DND-41 (cell line): ENCODE measurements around the gene TMEM14A.

ENCODE experiments used
- ATAC-seq: fragments of 200-7000 bp; cut with Tn5 transposase; 3 replicates; pipeline ENCODE4 v1.9.1; 2021; ENCODE audit warnings: low read depth; ENCODE audit not compliant: insufficient read depth
- DNase-seq: peaks from one replicate; pipeline ENCODE4 v3.0.0-alpha.2; 2020
- H2AFZ ChIP-seq: 2 replicates; pipeline ENCODE4 v1.6.0; 2012; ENCODE audit warnings: low read depth, low read length
- H3K27ac ChIP-seq: 2 replicates; pipeline ENCODE4 v1.5.1; 2012; ENCODE audit warnings: low read length, inconsistent platforms
- H3K27me3 ChIP-seq: fragments of 200-600 bp; sonication (generic); 2 replicates; pipeline ENCODE4 v1.6.0; 2012; ENCODE audit warnings: low read length, mild to moderate bottlenecking, inconsistent platforms; ENCODE audit not compliant: insufficient read depth, poor library complexity
- H3K36me3 ChIP-seq: 2 replicates; pipeline ENCODE4 v1.5.1; 2012; ENCODE audit warnings: low read length, inconsistent platforms; ENCODE audit not compliant: insufficient read depth
- H3K4me1 ChIP-seq: 2 replicates; pipeline ENCODE4 v1.5.1; 2012; ENCODE audit warnings: mild to moderate bottlenecking, low read length; ENCODE audit not compliant: insufficient read depth
- H3K4me2 ChIP-seq: 2 replicates; pipeline ENCODE4 v1.6.0; 2012; ENCODE audit warnings: mild to moderate bottlenecking, moderate library complexity, low read length, inconsistent platforms; ENCODE audit not compliant: insufficient read depth
- H3K4me3 ChIP-seq, 2 experiments: fragments of 200-600 bp in 1 of 2; shearing (Covaris generic) in 1 of 2; 2 replicates each; pipeline ENCODE4 v1.5.1; 2012 to 2016; ENCODE audit warnings: inconsistent platforms in 2 of 2, low read length in 2 of 2, mild to moderate bottlenecking in 2 of 2, low read depth in 1 of 2, moderate library complexity in 1 of 2
- H3K79me2 ChIP-seq: 2 replicates; pipeline ENCODE4 v1.6.0; 2012; ENCODE audit warnings: low read length, inconsistent platforms; ENCODE audit not compliant: insufficient read depth
- H3K9ac ChIP-seq: 2 replicates; pipeline ENCODE4 v1.6.0; 2012; ENCODE audit warnings: low read depth, mild to moderate bottlenecking, inconsistent platforms, low read length, moderate library complexity
- H3K9me3 ChIP-seq: 2 replicates; pipeline ENCODE4 v1.5.1; 2012; ENCODE audit warnings: low read length, moderate library complexity, mild to moderate bottlenecking, inconsistent platforms; ENCODE audit not compliant: insufficient read depth, severe bottlenecking
- H4K20me1 ChIP-seq: 2 replicates; pipeline ENCODE4 v1.6.0; 2012; ENCODE audit warnings: low read length; ENCODE audit not compliant: insufficient read depth
- EZH2 ChIP-seq: IDR thresholded peaks from 3 replicates; pipeline ENCODE4 v1.6.1; 2012; ENCODE audit warnings: borderline replicate concordance, low read depth, mild to moderate bottlenecking, moderate library complexity, low read length, inconsistent platforms; ENCODE audit not compliant: severe bottlenecking
- TF ChIP-seq, protein P1 (sequence below): IDR thresholded peaks from 2 replicates; pipeline ENCODE4 v1.5.1; 2012; ENCODE audit warnings: borderline replicate concordance, low read length, moderate library complexity, mild to moderate bottlenecking; ENCODE audit not compliant: poor library complexity, severe bottlenecking; ENCODE audit errors: extremely low read depth

TMEM14A gene

DNA sequence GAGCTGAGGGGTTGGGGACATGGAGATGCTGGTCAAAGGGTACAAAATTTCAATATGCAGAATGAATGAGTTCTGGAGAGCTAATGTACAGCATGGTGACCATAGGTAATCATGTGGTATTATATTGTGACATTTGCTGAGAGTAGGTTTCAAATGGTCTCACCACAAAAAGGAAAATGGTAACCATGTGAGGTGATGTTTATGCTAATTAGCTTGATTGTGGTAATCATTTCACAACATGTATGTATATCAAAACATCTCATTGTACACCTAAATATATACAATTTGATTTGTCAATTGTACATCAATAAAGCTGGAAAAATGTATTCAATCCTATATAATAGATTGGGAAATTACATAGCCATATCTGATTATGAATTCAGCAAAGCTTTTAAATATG lies 29.5 kb upstream of the TMEM14A start:
- H3K4me2 ChIP-seq: peak overlapping the region; percentile 43

DNA sequence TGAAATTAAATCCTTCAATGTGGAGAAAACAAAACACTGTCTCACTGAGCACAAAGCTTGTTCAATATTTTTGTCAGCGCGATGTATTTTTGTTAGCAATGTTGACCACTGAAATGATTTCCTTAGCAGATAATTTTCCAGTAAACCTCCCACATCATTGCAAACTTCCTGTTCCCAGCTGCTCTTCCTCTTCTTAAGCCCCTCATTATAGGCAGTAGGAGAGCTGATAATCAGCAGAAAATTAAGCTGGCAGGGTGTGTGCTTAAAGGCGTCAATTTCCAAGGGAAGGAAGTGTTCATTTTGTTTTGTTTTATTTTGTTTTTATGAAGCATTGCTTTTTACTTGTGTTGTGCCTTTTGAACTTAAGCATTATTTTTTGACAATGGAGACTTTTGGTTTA lies 29.1 kb upstream of the TMEM14A start:
- H4K20me1 ChIP-seq: no peaks in the 10 kb centered on the region
- peak overlapping the region; percentile 43 for H3K4me2 ChIP-seq
- no peaks in the 10 kb centered on the region for H3K36me3 ChIP-seq
- ATAC-seq (no peak), DNase-seq (no peak)
- peak overlapping the region; percentile 10; the same call in 1 of the 2 replicates for H3K9ac ChIP-seq
- H3K4me3 ChIP-seq: no peak overlapping the region
- no peaks in the 10 kb centered on the region for H3K27me3 ChIP-seq
- H2AFZ ChIP-seq: peak overlapping the region; percentile 19; the same call in 1 of the 2 replicates
- H3K4me1 ChIP-seq: peaks cover 18% of the 10 kb centered on the region
- TF ChIP-seq EZH2: no peak
- TF ChIP-seq, protein P1, sequence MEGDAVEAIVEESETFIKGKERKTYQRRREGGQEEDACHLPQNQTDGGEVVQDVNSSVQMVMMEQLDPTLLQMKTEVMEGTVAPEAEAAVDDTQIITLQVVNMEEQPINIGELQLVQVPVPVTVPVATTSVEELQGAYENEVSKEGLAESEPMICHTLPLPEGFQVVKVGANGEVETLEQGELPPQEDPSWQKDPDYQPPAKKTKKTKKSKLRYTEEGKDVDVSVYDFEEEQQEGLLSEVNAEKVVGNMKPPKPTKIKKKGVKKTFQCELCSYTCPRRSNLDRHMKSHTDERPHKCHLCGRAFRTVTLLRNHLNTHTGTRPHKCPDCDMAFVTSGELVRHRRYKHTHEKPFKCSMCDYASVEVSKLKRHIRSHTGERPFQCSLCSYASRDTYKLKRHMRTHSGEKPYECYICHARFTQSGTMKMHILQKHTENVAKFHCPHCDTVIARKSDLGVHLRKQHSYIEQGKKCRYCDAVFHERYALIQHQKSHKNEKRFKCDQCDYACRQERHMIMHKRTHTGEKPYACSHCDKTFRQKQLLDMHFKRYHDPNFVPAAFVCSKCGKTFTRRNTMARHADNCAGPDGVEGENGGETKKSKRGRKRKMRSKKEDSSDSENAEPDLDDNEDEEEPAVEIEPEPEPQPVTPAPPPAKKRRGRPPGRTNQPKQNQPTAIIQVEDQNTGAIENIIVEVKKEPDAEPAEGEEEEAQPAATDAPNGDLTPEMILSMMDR: no peak
- H3K79me2 ChIP-seq: no peaks in the 10 kb centered on the region
- H3K9me3 ChIP-seq: no peaks in the 10 kb centered on the region
- H3K27ac ChIP-seq: peak overlapping the region; percentile 46

More for the DNA sequence above, 29.5 kb upstream of the TMEM14A start:
- Histone ChIP-seq H3K9ac (peak overlapping the region; percentile 10; the same call in 1 of the 2 replicates), H3K36me3 (no peaks in the 10 kb centered on the region), H4K20me1 (no peaks in the 10 kb centered on the region), H3K4me1 (peaks cover 18% of the 10 kb centered on the region), H3K27me3 (no peaks in the 10 kb centered on the region), H3K79me2 (no peaks in the 10 kb centered on the region), H2AFZ (no peak overlapping the region; the same call in 1 of the 2 replicates), H3K27ac (no peak overlapping the region; the same call in 1 of the 2 replicates), H3K9me3 (no peaks in the 10 kb centered on the region), H3K4me3 (no peak overlapping the region)
- no peak for DNase-seq
- no peak for ATAC-seq
- TF ChIP-seq, protein P1: no peak
- TF ChIP-seq EZH2: no peak

DNA sequence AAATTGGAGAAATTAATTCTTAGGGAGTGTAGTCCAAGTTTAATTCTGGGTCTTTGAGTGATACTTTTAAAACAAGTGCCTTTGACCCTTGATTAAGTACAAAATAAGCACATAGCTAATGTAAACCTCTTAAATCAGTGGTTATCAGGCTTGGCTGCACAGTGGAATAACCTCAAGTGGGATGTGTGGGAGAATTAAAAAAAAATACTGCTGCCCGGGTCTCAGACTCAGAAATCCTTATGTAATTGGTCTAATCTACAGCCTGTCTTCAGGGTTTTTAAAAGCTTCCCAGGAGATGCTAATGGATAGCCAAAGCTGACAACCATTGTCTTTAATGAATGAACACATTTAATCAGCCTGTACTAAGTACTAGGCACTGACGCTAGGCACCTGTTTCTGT lies 28.5 kb upstream of the TMEM14A start:
- DNase-seq (no peak), ATAC-seq (no peak)
- H3K4me1 ChIP-seq: peaks cover 18% of the 10 kb centered on the region
- H3K27me3 ChIP-seq: no peaks in the 10 kb centered on the region
- no peaks in the 10 kb centered on the region for H4K20me1 ChIP-seq
- H3K9me3 ChIP-seq: no peaks in the 10 kb centered on the region
- no peaks in the 10 kb centered on the region for H3K36me3 ChIP-seq
- H3K4me3 ChIP-seq: no peak overlapping the region
- peak overlapping the region; percentile 46; the same call in 1 of the 2 replicates for H3K27ac ChIP-seq
- TF ChIP-seq, protein P1: no peak
- TF ChIP-seq EZH2: no peak
- H3K4me2 ChIP-seq: no peak overlapping the region
- H3K79me2 ChIP-seq: no peaks in the 10 kb centered on the region
- no peak overlapping the region for H2AFZ ChIP-seq
- no peak overlapping the region for H3K9ac ChIP-seq

DNA sequence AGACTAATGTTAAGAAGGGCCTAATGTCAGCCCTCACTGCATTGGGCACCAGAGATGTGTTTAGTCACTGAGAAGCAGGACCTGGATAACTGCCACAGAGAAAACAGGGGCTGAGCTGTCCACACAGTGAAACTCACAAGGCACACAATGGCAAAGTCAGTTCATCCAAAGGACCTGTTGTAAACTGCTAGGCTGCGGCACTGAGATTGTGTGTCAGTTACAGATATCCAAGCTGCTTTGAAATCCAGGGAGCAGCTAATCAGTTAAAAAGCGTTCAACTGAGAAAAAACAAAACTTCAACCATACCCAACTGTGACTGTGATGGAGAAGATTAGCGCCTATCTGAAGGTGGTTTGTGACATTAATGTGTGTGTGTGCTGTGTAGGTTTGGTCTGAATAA lies 27.8 kb upstream of the TMEM14A start:
- Histone ChIP-seq H2AFZ (no peak overlapping the region), H3K79me2 (no peaks in the 10 kb centered on the region)
- no peak for TF ChIP-seq EZH2
- TF ChIP-seq, protein P1: no peak

More for the DNA sequence above, 27.8 kb upstream of the TMEM14A start:
- Histone ChIP-seq H3K9me3 (no peaks in the 10 kb centered on the region), H3K9ac (no peak overlapping the region), H3K36me3 (no peaks in the 10 kb centered on the region), H3K4me3 (no peak overlapping the region), H3K4me2 (no peak overlapping the region), H4K20me1 (no peaks in the 10 kb centered on the region), H3K27ac (no peak overlapping the region), H3K4me1 (peaks cover 18% of the 10 kb centered on the region), H3K27me3 (no peaks in the 10 kb centered on the region)
- ATAC-seq (no peak), DNase-seq (no peak)
